NCI-H446 treated with DMSO at 0.1 percent for 48 hours (cell line): ENCODE measurements around the gene HS6ST2.

Experiments used
- DNase-seq: peaks from one replicate; lab custom pipeline; 2025; lab: John Stamatoyannopoulos, UW

HS6ST2 gene

DNA sequence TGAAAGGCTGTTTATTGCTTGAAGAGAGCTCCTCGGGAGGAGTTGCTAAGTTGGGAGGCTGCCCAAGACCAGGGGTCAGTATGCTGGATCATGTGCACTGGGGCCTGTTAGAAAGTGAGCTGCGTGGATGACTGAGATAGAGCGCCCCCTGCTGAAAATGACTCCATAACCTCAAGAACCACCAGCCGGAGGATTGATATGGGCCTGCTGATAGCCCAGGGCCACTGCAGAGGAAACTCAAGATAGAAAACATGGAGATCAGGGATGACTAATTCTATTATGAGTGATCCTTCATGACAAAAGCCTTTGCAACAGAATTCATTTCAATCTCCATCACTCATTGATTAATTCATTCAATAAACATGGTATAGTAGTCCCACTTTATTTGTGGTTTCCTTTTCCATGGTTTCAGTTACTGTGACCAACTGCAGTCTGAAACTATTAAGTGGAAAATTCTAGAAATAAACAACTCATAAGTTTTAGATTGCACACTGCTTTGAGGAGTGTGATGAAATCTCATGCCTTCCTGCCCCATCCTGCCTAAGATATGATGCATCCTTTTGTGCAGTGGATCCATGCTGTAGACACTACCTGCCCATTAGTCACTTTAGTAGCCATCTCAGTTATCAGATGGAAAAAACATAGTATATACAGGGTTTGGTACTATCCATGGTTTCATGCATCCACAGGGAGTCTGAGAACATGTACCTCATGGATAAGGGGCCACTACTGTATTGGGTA, 342.9 kb downstream of the HS6ST2 start:
- no peak for DNase-seq

DNA sequence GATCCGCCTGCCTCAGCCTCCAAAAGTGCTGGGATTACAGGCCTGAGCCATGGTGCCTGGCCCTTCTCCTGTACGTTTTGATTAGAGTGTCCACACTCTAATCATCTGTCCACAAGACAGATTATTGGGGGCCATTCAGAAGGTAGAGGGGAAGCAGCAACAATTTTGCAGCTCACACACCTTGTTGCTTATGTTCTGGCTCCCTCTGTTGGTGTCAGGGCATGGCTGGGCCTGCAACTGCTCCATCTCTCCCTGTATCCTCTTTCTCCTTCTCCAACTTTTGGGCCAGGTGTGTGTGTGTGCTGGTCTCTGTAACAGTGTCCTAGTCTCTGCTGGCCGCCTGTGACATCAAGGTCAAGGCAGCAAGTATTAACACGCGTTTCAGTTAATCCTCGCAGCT, 344.1 kb downstream of the HS6ST2 start:
- no peak for DNase-seq

DNA sequence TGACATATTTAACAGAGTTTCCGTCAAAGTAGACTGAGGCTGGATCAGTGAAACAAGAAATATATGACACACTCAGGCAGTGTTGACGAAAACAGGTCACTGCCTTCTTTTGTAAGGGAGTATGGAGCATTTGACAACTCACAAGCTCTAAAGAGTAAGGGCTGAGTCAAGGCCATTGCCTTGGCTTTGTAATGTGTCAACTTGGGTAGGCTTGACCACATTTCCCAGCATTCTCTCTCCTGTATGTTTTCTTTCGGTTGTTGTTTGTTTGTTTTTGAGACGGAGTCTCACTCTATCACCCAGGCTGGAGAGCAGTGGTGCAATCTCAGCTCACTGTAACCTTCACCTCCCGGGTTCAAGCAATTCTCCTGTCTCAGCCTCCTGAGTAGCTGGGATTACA, 344.6 kb downstream of the HS6ST2 start:
- DNase-seq: no peak

GRCh38 chrX:132612821-132613564, 345.4 kb downstream of the HS6ST2 start:
- DNase-seq: no peak

GRCh38 chrX:132610536-132610935, 347.9 kb downstream of the HS6ST2 start:
- DNase-seq: no peak

- no peak for DNase-seq
Observed at GRCh38 chrX:132609362-132609848, 349.0 kb downstream of the HS6ST2 start.

- no peak for DNase-seq
Observed at GRCh38 chrX:132603700-132604286, 354.6 kb downstream of the HS6ST2 start.

DNA sequence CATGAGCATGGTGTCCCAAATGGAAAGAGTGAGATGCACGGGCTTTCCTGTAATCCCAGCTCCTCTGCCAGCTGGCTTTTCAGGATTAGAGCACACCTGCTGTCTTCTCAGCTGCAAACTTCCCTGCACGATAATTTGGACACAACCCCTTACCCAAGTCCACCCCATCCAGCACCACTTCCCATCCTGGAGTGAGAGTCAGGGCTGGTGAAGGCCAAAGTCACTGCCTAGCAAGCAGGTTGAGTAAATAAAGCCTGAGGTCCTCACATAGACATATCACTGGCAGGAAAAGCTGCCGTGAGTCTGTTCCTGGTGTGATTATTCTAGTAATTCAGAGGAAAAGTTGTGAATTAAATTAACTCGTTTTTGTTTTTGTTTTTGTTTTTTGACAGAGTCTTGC, 355.7 kb downstream of the HS6ST2 start:
- DNase-seq: no peak

- no peak for DNase-seq
Observed at GRCh38 chrX:132594999-132595398, 363.4 kb downstream of the HS6ST2 start.

- DNase-seq: no peak
Observed at GRCh38 chrX:132594129-132594528, 364.3 kb downstream of the HS6ST2 start.

- no peak for DNase-seq
Observed at GRCh38 chrX:132592880-132593279, 365.5 kb downstream of the HS6ST2 start.

GRCh38 chrX:132591719-132592275, 366.6 kb downstream of the HS6ST2 start:
- DNase-seq: no peak

DNA sequence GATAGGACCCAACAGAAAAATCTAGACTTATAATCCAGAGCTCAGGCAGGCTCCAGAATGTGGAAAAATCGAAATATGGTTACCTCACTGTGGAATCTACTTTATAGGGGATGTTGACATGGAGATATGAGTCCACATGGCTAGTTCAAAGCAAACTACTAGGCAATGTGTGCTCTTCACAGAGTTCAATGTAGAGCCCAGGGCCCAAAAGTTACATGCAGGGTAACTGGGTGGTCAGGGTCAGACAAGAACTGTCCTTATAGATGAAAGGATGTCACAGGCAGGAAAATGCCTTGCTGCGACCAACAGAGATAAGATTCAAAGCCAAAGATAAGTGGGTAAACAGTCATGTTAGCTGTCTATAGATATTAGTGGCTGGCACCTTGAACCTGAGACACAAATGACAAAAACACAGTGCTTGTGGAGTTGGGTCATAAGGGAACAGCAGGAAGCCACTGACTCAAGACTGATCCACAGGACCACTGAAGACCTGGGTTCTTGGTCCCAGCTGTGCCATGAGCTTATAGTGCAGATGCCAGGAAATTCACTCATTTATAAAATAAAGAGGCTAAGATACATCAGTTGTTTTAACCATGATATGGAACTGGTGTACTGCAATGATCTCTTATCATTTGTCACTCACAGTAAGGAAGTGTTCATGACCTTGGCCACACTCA, 367.9 kb downstream of the HS6ST2 start:
- no peak for DNase-seq

GRCh38 chrX:132584936-132585335, 373.5 kb downstream of the HS6ST2 start:
- DNase-seq: no peak

GRCh38 chrX:132576939-132577338, 381.5 kb downstream of the HS6ST2 start:
- DNase-seq: no peak
